Measurements from ENCODE around the gene ING4. TPM values are rescaled to one million over a fixed set of nuclear protein-coding genes. Genes with fewer than 3 reads are reported as not detected.
A peak's percentile ranks its signal among the peaks of the same experiment; 100 is the strongest.

Gene ING4
- total and polyA plus RNA-seq, 2 of the 4 experiments (the other 2 are of a cell fraction), result 22.0 to 47.5 TPM

- Histone ChIP-seq H2AFZ (replicated peaks; ENCODE audit: low read length, poor library complexity) (peak overlapping the region; percentile 86), H4K5ac (ENCODE audit: low read depth, low read length) (no peak overlapping the region), H3K14ac (replicated peaks; ENCODE audit: low read depth, low read length) (no peak overlapping the region), H3K27me3 (ENCODE audit: control insufficient read depth, insufficient read depth, low read length) (no peaks in the 10 kb centered on the region), H2AK5ac (ENCODE audit: low read depth, low read length) (no peak overlapping the region), H3K9me3 (ENCODE audit: control insufficient read depth, insufficient read depth, low read length) (no peaks in the 10 kb centered on the region), H3K4me2 (ENCODE audit: low read depth, low read length) (no peak overlapping the region), H2BK5ac (ENCODE audit: low read depth, low read length, poor library complexity, severe bottlenecking) (no peak overlapping the region), H3K56ac (ENCODE audit: extremely low read depth, insufficient read depth, low read length) (no peak overlapping the region), H3K23ac (ENCODE audit: low read depth, low read length) (no peak overlapping the region), H2AK9ac (replicated peaks; ENCODE audit: low read depth, low read length, poor library complexity) (peak overlapping the region; percentile 65), H3K18ac (ENCODE audit: low read depth, low read length) (no peak overlapping the region), H3K79me1 (ENCODE audit: low read depth in 1 of 2, low read length in 2 of 2) (no peaks in the 10 kb centered on the region), H2BK20ac (ENCODE audit: low read depth, low read length) (no peak overlapping the region), H3K9ac (ENCODE audit: low read depth, low read length) (no peak overlapping the region), H3K36me3 (ENCODE audit: control insufficient read depth, insufficient read depth, low read length) (no peaks in the 10 kb centered on the region), H3K4me3 (ENCODE audit: insufficient read depth, low read depth, low read length) (no peak overlapping the region), H4K8ac (ENCODE audit: low read depth in 2 of 2, low read length in 2 of 2) (no peak overlapping the region), H4K20me1 (ENCODE audit: insufficient read depth, low read length) (no peaks in the 10 kb centered on the region), H3K4me1 (ENCODE audit: control insufficient read depth, insufficient read depth, low read length) (no peaks in the 10 kb centered on the region; the same call in 1 of the 2 replicates), H2BK120ac (ENCODE audit: low read depth, low read length) (no peak overlapping the region), H3K27ac (ENCODE audit: insufficient read depth, low read length) (no peak overlapping the region), H3K9me1 (ENCODE audit: insufficient read depth, low read length) (no peaks in the 10 kb centered on the region), H2BK15ac (ENCODE audit: low read depth, low read length) (no peak overlapping the region), H3K4ac (ENCODE audit: low read depth, low read length) (no peak overlapping the region), H4K91ac (ENCODE audit: insufficient read depth, low read depth, low read length) (no peak overlapping the region)
- 86% methylated on average over 25 of the region's 29 CpGs; no CpG with 5 or more reads in 1 of the 2 experiments for WGBS, 2 experiments (ENCODE audit: extremely low coverage in 2 of 2, insufficient read length in 1 of 2)
- ATAC-seq (ENCODE audit: low read depth), result no peak
- in situ Hi-C loops (cut with MboI; ENCODE audit: low sequenced_read_pairs) (no loop called here), intact Hi-C loops (cut with micrococcal nuclease) (no loop called here), dilution Hi-C loops (cut with HindIII; ENCODE audit: low sequenced_read_pairs, unreplicated experiment) (no loop called here)
- TF ChIP-seq NFE2L2 (IDR thresholded peaks at IDR 0.05; ENCODE audit: low read depth, low read length) (no peak), RAD21 (IDR thresholded peaks at IDR 0.05; ENCODE audit: low read length) (no peak), FOS (IDR thresholded peaks at IDR 0.05; ENCODE audit: low read depth, low read length) (no peak), CTCF (conservative IDR thresholded peaks at IDR 0.05; ENCODE audit: low read depth, low read length) (no peak), MAZ (IDR thresholded peaks at IDR 0.05; ENCODE audit: borderline replicate concordance, low read depth, low read length) (no peak), USF2 (IDR thresholded peaks at IDR 0.05; ENCODE audit: low read depth, low read length) (no peak), MAFK (IDR thresholded peaks at IDR 0.05; ENCODE audit: low read depth, low read length) (no peak), SMC3 (IDR thresholded peaks at IDR 0.05; ENCODE audit: low read depth, low read length) (no peak), POLR2A (IDR thresholded peaks at IDR 0.05; ENCODE audit: low read depth, low read length) (no peak), CHD1 (IDR thresholded peaks at IDR 0.05; ENCODE audit: low read depth, low read length) (no peak), MXI1 (IDR thresholded peaks at IDR 0.05; ENCODE audit: borderline replicate concordance, low read depth, low read length) (no peak), BHLHE40 (IDR thresholded peaks at IDR 0.05; ENCODE audit: low read depth, low read length) (no peak), RFX5 (IDR thresholded peaks at IDR 0.05; ENCODE audit: low read depth, low read length) (no peak), CEBPB (IDR thresholded peaks at IDR 0.05; ENCODE audit: low read depth, low read length) (no peak), RCOR1 (IDR thresholded peaks at IDR 0.05; ENCODE audit: insufficient replicate concordance, low read length) (no peak), ELK1 (IDR thresholded peaks at IDR 0.05; ENCODE audit: borderline replicate concordance, low read depth, low read length) (no peak)
- no peak for DNase-seq
- ChIA-PET POLR2A (ENCODE audit: unreplicated experiment) (no interaction called here), CTCF (no interaction called here)
- BruUV-seq (replicated peaks), result no TSS peak
Measured at GRCh38 chr12:6620885-6621274, 42.0 kb downstream of the ING4 start.
